Left ventricle myocardium superior (tissue), 1 donor: ENCODE data around the gene OR6K3. TPM values are rescaled to one million over a fixed set of nuclear protein-coding genes. Genes with fewer than 3 reads are reported as not detected.
"Not testable (repeated sequence)": the region's sequence is repeated elsewhere in the genome, so short reads cannot be mapped to it uniquely, and the experiment has no call there.

ENCODE experiments used
- ATAC-seq: fragments of 200-7000 bp; cut with Tn5 transposase; one replicate; pipeline ENCODE4 v1.9.1; 2020; ENCODE audit warnings: mild to moderate bottlenecking, moderate library complexity
- DNase-seq: peaks from one replicate; pipeline ENCODE4 v3.0.0-alpha.2; 2020
- intact Hi-C: fragments of 100-400 bp; cut with micrococcal nuclease; formaldehyde crosslinking; loops from one replicate; pipeline ENCODE4 v1.11.0; 2022
- long read RNA-seq: library from polyadenylated mRNA; unstranded; transcript quantifications from one replicate; pipeline ENCODE4 v2.0.0, GENCODE V29; 2021
- total RNA-seq: library from RNA; stranded (reverse); fragmentation: NEBNext Ultra II Directional; extraction: Animal tissue kit (Norgen Biotek cat#: 25700); gene quantifications from one replicate; pipeline ENCODE4 v1.2.1, GENCODE V29; 2021
- donor health status: DM: no; HTN: yes; CAD: no; lungs with severe emphysema.

The OR6K3 gene
- not detected for total RNA-seq
- long read RNA-seq: 0 reads

- intact Hi-C loops: no loop called here
- DNase-seq (no peak), ATAC-seq (no peak)
Observed at GRCh38 chr1:158720620-158721019, at the start of gene OR6K3. TSS of gene OR6K3 (minus strand) at chr1:158720720. CDS start at chr1:158718115, 2,605 bp downstream.

DNA sequence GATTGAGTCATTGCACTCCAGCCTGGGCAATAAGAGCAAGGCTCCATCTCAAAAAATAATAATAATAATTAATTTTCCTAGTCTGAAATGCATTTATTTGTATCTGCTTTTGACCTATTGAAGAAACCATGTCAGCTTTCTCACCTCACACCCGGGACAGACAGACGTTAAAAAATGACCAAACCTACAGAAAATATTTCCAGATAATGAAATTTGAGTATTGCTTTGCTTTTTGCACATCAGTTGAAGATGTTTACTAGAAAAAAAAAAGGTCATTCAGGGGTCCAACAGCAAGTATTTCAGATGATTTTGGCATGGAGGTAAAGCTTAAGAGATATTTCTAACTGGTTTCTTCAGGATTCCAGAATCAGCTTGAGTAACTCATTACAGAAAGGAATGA lies 33.9 kb upstream of the OR6K3 start, which contains the start of gene OR6K6:
Gene OR6K6, plus strand, starts transcription at position 301 of the 400 bp plus-strand sequence. CDS start 168 bp downstream, outside the sequence.
- no peak for DNase-seq
- intact Hi-C loops: no loop called here

GRCh38 chr1:158752155-158752712 lies 31.7 kb upstream of the OR6K3 start:
- no peak for ATAC-seq
- intact Hi-C loops: no loop called here
- DNase-seq: no peak

More for the DNA sequence above, 33.9 kb upstream of the OR6K3 start, which contains the start of gene OR6K6:
- ATAC-seq: no peak

DNA sequence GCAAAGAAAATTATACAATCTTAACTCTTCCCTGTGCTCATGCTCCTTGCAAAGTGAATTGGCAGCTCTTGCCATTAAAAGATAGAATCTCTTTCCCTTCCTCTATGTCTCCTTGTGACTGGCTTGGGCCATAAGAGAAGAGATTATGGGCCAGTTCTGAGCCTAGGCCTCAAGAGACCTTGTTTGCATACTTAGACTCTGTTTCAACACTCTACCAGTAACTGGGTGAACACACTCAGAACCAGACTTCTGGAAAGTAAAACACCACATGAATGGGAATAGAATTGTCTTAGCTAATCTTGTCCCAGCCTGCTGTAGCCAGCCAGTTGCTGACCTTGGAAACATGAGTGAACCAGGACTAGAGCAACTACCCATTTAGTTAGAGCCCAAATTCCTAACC lies 15.3 kb upstream of the OR6K3 start:
- DNase-seq (no peak), ATAC-seq (no peak)
- intact Hi-C loops: no loop called here

GRCh38 chr1:158732524-158732923 lies 12.0 kb upstream of the OR6K3 start:
- intact Hi-C loops: no loop called here
- DNase-seq (no peak), ATAC-seq (no peak)

- ATAC-seq: no peak
- no peak for DNase-seq
- intact Hi-C loops: no loop called here
Observed at GRCh38 chr1:158731707-158732106, 11.2 kb upstream of the OR6K3 start.

- DNase-seq (no peak), ATAC-seq (no peak)
- intact Hi-C loops: no loop called here
Observed at GRCh38 chr1:158730453-158730852, 9.9 kb upstream of the OR6K3 start.

- no peak for DNase-seq
- ATAC-seq: no peak
- intact Hi-C loops: no loop called here
Observed at GRCh38 chr1:158728510-158729225, 8.1 kb upstream of the OR6K3 start.

DNA sequence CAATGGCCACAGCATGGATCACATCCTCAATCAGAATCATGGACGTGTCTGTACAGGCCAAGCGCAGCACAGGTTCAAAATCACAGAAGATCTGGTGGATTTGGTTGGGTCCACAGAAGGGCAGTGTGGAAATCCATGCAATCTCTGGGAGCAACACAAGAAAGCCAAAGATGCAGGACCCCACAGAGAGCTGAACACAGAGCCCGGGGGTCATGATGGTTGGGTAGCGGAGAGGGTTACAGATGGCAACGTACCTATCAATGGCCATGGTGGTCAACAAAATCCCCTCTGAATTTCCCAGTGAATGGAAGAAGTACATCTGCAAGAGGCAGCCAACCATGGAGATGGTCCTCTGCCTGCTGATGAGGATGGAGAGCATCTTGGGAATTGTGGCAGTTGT lies 3.9 kb upstream of the OR6K3 start:
- DNase-seq: no peak
- intact Hi-C loops: no loop called here

DNA sequence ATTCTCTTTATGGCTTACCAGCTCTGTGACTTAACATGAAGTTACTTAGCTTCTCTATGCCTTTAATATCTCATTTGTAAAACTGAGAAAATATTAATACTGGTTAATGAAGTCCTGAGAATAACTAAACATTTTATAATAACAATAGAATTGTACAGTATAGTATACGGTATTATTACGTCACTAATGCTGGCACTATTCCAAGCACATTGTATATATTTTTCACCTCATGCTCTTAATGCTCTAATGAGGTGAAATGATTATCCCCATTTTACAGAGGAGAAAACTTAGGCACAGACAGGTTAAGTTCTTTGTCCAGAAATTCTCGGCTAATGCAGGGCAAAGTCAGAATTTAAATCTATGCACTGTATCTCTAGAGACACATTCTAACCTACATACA lies 856 bp downstream of the OR6K3 start:
- intact Hi-C loops: no loop called here
- ATAC-seq (no peak), DNase-seq (no peak)

More for the DNA sequence above, 3.9 kb upstream of the OR6K3 start:
- no peak for ATAC-seq

GRCh38 chr1:158717344-158717743 lies 3.2 kb downstream of the OR6K3 start:
- intact Hi-C loops: no loop called here
- DNase-seq: no peak
- no peak for ATAC-seq

DNA sequence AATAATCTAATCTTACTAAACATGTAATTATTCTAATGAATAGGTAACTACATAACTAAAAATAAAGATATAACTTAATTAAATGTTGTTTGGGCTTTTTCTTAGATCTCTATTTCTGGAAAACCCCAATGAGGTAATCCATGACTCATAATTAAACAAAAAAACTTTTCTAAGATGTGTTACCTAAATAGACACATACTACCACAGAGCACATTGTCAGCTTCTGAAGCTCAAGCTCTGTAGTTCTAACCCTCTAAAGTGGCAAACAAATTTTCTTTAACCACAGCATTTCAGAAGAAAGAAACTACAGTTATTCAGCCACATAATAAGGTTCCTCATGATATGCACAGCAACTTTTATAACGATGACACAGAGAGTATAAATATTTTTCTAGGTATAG lies 4.2 kb downstream of the OR6K3 start:
- intact Hi-C loops: no loop called here
- DNase-seq (no peak), ATAC-seq (no peak)

DNA sequence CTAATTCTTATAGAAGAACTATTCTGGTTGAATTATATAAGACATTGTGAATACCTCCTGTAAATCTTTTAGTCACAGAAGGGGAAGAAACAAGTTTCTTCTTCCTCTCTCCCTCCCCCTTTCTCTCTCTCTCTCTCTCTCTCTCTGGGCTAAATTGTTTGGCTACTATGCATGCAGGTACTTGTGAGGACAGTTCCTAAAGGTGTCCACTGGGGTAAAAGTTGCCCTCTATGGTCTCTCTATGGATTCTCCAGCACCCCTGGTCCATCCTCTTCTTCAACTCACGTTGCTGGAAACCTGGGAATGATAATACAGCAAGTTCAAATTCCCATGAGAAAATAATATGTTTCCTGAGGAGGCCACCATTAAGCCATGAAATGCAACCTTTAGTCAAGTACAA lies 5.8 kb downstream of the OR6K3 start:
- intact Hi-C loops: no loop called here
- DNase-seq (no peak), ATAC-seq (no peak)

DNA sequence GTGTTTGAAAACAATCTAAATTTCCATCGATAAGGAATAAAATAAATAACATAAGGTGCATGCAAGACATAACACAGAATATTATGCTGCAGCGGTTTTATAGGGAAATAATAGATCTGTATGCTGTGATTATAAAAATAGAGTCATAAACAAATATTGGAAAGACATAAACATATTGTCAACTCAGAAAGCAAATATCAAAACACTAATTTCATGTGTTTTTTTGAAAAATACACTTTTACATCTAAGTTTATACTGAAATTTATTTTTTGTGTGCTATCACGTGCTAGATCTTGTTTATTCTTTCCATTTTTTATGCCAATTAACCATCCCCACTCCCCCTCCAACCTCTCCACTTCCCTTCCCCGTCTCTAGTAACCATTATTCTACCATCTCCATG lies 9.4 kb downstream of the OR6K3 start:
- no peak for ATAC-seq
- no peak for DNase-seq
- intact Hi-C loops: no loop called here

GRCh38 chr1:158706096-158706495 lies 14.4 kb downstream of the OR6K3 start:
- intact Hi-C loops: no loop called here
- no peak for ATAC-seq
- no peak for DNase-seq

DNA sequence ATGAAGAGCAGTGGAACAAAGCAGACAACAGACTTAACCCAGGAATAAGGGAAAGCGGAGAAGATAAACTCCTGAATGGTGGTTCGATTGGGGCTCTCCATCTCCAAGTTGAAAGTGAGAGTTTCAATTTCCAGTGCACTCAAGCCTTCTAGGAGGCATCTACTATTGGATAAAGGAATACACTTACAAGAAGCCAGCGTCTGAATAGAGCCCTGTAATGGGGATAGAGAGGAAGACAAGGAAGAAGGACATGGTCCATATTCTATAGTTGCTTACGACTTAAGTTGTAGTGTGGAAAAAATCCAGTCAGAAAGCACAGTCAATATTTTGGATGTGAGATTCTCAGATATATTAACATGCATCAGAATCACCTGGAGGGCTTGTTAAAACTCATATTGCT lies 20.0 kb downstream of the OR6K3 start, which contains the start of gene OR6K2:
Gene OR6K2, minus strand, starts transcription at position 101 of the 400 bp plus-strand sequence. Its CDS starts 0 bp downstream, at position 101.
- DNase-seq (no peak), ATAC-seq (no peak)
- intact Hi-C loops: no loop called here

DNA sequence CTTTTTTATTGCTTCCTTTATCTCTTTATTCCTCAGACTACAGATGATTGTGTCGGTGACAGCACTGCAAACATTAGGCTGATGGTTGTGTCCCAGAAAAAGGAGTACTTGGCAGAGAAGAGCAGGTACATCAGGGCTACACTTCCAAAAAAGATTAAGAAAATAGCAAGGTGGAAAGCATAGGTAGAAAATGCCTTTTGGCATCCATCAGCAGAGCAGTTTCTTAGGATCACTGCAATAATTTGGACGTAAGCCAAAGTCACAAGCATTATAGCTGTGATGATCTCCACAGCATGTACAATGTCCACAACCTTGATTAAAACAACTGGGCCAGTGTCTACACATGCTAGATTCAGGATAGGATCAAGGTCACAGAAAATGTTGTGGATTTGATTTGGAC lies 25.9 kb downstream of the OR6K3 start:
- intact Hi-C loops: no loop called here
- no peak for ATAC-seq
- no peak for DNase-seq

- intact Hi-C loops: no loop called here
- no peak for DNase-seq
- no peak for ATAC-seq
Observed at GRCh38 chr1:158692356-158692755, 28.2 kb downstream of the OR6K3 start.

GRCh38 chr1:158691907-158692306 lies 28.6 kb downstream of the OR6K3 start:
- intact Hi-C loops: no loop called here
- ATAC-seq: no peak
- DNase-seq: no peak

DNA sequence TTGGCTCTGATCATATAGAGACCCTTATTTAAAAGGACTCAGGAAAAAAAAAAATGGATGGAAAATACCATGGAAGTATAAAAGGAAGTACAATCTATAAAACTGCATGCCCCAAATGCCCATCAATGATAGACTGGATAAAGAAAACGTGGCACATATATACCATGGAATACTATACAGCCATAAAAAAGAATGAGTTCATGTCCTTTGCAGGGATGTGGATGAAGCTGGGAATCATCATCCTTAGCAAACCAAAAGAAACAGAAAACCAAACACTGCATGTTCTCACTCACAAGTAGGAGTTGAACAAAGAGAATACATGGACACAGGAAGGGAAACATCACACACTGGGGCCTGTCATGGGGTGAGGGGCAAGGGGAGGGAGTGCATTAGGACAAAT lies 29.4 kb downstream of the OR6K3 start:
- DNase-seq, intact Hi-C loops, ATAC-seq: not testable (repeated sequence)

DNA sequence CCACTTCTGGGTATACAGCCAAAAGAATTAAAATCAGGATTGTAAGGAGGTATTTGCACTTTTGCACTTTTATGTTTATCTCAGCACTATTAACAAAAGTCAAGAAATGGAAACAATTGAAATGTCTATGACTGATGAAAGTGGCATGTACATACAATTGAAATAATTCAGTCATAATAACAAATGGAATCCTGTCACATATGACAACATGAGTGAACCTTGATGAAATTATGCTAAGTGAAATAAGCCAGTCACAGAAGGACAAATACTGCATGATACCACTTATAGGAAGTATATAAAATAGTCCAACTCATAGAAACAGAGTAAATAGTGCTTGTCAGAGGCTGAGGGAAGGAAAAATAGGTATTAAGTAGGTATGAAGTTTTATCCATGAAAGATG lies 30.6 kb downstream of the OR6K3 start:
- DNase-seq (no peak), ATAC-seq (no peak)
- intact Hi-C loops: no loop called here
